ENCODE measurements around the gene PTH2R. TPM values are rescaled to one million over a fixed set of nuclear protein-coding genes. Genes with fewer than 3 reads are reported as not detected.

Gene PTH2R
- total RNA-seq, 1 experiment from 2014 or later, result 0.48 TPM

DNA sequence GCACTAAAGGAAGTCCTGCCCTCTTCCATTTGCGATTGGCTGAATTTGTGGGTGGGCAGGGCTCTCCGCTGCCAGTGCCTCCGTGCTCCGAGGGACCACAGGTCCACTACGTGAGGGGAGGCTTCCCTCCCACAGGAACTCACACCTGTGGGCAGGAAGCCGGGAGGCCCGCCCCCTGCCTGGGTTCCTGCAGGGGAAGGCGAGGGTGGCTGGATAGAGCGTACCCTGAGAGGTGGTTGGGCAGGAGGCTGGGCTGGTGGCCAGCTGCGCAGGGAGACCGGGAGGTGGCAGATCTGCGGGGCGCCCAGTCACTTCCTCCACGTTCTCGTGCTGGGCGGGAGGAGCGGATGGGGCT is 47.0 kb upstream of the PTH2R start:
- ChIA-PET POLR2A (no interaction called here), CTCF (no interaction called here)
- peaks cover 12% of the 10 kb centered on the region for H3K9me3 Mint-ChIP-seq
- no peak overlapping the region for H3K27ac Mint-ChIP-seq
- peaks cover 21% of the 10 kb centered on the region for H3K4me1 Mint-ChIP-seq
- DNase-seq (ENCODE audit: low spot score) (peak; percentile 27), ATAC-seq (peak; percentile 84)
- peaks cover 32% of the 10 kb centered on the region for H3K36me3 Mint-ChIP-seq
- TF ChIP-seq NFATC4 (CRISPR knock-in tag; IDR thresholded peaks at IDR 0.05) (peak; percentile 23; the same call in 1 of the 2 replicates), NFYB (CRISPR knock-in tag; conservative IDR thresholded peaks at IDR 0.05; ENCODE audit: low read depth) (peak; percentile 56), ESRRA (CRISPR knock-in tag; IDR thresholded peaks at IDR 0.05; ENCODE audit: borderline replicate concordance) (no peak), ZNF317 (CRISPR knock-in tag; IDR thresholded peaks at IDR 0.05; ENCODE audit: borderline replicate concordance, low read depth) (no peak), NR1H2 (CRISPR knock-in tag; IDR thresholded peaks at IDR 0.05) (no peak), SP1 (CRISPR knock-in tag; conservative IDR thresholded peaks at IDR 0.05) (no peak), ZNF416 (CRISPR knock-in tag; IDR thresholded peaks at IDR 0.05) (no peak), RORB (CRISPR knock-in tag; IDR thresholded peaks at IDR 0.05) (no peak), ZNF219 (CRISPR knock-in tag; IDR thresholded peaks at IDR 0.05; ENCODE audit: borderline replicate concordance) (no peak), ZNF263 (CRISPR knock-in tag; IDR thresholded peaks at IDR 0.05; ENCODE audit: low read depth) (no peak)
- TF ChIP-seq, protein P1, sequence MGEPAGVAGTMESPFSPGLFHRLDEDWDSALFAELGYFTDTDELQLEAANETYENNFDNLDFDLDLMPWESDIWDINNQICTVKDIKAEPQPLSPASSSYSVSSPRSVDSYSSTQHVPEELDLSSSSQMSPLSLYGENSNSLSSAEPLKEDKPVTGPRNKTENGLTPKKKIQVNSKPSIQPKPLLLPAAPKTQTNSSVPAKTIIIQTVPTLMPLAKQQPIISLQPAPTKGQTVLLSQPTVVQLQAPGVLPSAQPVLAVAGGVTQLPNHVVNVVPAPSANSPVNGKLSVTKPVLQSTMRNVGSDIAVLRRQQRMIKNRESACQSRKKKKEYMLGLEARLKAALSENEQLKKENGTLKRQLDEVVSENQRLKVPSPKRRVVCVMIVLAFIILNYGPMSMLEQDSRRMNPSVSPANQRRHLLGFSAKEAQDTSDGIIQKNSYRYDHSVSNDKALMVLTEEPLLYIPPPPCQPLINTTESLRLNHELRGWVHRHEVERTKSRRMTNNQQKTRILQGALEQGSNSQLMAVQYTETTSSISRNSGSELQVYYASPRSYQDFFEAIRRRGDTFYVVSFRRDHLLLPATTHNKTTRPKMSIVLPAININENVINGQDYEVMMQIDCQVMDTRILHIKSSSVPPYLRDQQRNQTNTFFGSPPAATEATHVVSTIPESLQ (CRISPR knock-in tag; IDR thresholded peaks at IDR 0.05), result no peak
- TF ChIP-seq, protein P2, sequence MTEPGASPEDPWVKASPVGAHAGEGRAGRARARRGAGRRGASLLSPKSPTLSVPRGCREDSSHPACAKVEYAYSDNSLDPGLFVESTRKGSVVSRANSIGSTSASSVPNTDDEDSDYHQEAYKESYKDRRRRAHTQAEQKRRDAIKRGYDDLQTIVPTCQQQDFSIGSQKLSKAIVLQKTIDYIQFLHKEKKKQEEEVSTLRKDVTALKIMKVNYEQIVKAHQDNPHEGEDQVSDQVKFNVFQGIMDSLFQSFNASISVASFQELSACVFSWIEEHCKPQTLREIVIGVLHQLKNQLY (CRISPR knock-in tag; IDR thresholded peaks at IDR 0.05), result no peak
- TF ChIP-seq, protein P3, sequence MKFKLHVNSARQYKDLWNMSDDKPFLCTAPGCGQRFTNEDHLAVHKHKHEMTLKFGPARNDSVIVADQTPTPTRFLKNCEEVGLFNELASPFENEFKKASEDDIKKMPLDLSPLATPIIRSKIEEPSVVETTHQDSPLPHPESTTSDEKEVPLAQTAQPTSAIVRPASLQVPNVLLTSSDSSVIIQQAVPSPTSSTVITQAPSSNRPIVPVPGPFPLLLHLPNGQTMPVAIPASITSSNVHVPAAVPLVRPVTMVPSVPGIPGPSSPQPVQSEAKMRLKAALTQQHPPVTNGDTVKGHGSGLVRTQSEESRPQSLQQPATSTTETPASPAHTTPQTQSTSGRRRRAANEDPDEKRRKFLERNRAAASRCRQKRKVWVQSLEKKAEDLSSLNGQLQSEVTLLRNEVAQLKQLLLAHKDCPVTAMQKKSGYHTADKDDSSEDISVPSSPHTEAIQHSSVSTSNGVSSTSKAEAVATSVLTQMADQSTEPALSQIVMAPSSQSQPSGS (CRISPR knock-in tag; IDR thresholded peaks at IDR 0.05; ENCODE audit: borderline replicate concordance, low read depth), result no peak
- TF ChIP-seq, protein P4, sequence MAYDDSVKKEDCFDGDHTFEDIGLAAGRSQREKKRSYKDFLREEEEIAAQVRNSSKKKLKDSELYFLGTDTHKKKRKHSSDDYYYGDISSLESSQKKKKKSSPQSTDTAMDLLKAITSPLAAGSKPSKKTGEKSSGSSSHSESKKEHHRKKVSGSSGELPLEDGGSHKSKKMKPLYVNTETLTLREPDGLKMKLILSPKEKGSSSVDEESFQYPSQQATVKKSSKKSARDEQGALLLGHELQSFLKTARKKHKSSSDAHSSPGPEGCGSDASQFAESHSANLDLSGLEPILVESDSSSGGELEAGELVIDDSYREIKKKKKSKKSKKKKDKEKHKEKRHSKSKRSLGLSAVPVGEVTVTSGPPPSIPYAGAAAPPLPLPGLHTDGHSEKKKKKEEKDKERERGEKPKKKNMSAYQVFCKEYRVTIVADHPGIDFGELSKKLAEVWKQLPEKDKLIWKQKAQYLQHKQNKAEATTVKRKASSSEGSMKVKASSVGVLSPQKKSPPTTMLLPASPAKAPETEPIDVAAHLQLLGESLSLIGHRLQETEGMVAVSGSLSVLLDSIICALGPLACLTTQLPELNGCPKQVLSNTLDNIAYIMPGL (CRISPR knock-in tag; IDR thresholded peaks at IDR 0.05), result no peak
- TF ChIP-seq, protein P5, sequence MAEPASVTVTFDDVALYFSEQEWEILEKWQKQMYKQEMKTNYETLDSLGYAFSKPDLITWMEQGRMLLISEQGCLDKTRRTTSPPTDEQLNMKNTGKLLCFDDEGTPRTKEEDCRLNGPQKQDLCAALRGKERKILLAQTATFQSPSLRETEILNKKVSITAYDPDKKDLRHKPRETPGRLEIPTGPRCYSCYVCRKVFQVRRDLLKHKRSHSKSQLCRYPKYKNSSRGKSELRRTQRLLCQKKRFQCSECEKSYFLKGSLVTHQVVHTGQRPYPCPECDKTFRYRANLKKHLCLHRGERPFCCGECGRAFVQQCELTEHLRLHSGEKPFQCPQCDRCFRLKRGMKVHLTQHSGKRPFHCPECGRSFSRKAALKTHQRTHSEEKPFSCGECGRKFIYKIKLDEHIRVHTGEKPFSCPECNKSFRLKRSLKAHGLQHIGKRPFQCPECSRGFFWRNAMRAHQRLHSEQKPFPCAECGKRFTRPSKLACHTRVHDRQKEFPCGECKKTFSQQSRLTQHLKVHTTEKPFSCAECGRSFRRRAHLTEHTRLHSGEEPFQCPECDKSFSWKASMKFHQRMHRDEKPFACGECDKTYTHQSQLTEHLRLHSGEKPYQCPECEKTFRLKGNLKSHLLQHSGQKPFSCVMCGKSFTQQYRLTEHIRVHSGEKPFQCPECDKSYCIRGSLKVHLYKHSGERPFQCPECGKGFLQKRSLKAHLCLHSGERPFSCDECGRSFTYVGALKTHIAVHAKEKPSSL (CRISPR knock-in tag; conservative IDR thresholded peaks at IDR 0.05), result no peak
- H3K4me3 Mint-ChIP-seq, result no peak overlapping the region
- no peaks in the 10 kb centered on the region for H3K27me3 Mint-ChIP-seq (ENCODE audit: low read depth)

DNA sequence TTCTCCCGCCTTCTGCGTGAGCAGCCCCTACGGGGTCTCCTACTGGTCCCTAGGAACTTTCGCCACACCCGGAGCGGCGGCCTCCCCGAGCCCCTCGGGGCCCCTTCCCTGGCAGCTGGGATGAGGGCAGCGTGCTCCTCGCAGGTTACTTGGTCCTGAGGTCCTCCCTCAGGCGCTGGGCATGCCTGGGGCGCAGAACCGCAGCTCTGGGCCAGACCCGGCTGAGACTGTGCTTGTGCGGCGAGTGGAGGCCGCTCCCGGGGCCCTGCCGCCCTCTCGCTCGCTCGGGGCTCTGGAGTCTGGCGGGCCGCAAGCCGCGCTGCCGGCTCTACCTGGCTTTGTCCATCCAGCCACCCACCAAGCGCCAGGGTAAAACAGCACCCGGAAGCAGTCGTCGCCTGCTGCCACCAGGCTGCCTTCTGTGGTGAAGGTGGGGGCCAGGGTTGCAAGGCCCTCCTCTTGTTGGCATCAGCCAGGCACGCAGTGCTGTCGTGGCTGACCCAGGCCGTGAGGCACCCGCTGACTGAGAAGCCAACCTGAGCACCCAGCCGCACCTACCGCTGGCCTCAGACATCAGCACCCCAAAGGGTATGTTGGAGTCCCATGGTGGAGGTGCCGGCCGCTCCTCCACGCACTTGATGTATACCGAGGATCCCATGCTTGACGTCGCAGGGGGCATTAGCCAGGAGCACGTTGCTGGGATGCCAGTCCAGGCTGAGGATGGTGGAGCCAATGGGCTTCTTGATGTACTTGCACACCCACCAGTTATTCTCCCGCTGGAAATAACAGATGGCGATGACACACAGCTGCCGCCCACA is 46.1 kb upstream of the PTH2R start:
- ATAC-seq, result no peak
- ChIA-PET POLR2A (no interaction called here), CTCF (no interaction called here)
- no peak overlapping the region for H3K4me3 Mint-ChIP-seq
- peaks cover 21% of the 10 kb centered on the region for H3K9me3 Mint-ChIP-seq
- no peaks in the 10 kb centered on the region for H3K27me3 Mint-ChIP-seq (ENCODE audit: low read depth)
- no peak overlapping the region for H3K27ac Mint-ChIP-seq
- peaks cover 32% of the 10 kb centered on the region for H3K36me3 Mint-ChIP-seq
- peaks cover 21% of the 10 kb centered on the region for H3K4me1 Mint-ChIP-seq
- no peak for DNase-seq (ENCODE audit: low spot score)
- no peak for TF ChIP-seq CBFB (CRISPR knock-in tag; IDR thresholded peaks at IDR 0.05; ENCODE audit: low read depth)
- no peak for TF ChIP-seq ELF4 (CRISPR knock-in tag; IDR thresholded peaks at IDR 0.05; ENCODE audit: low read depth)
- TF ChIP-seq MYBL2 (CRISPR knock-in tag; IDR thresholded peaks at IDR 0.05), result no peak
- TF ChIP-seq OVOL2 (CRISPR knock-in tag; IDR thresholded peaks at IDR 0.05; ENCODE audit: borderline replicate concordance), result no peak
- TF ChIP-seq PRRX2 (CRISPR knock-in tag; IDR thresholded peaks at IDR 0.05), result no peak
- no peak for TF ChIP-seq NR3C1 (CRISPR knock-in tag; conservative IDR thresholded peaks at IDR 0.05; ENCODE audit: low read depth)
- TF ChIP-seq, protein P6, sequence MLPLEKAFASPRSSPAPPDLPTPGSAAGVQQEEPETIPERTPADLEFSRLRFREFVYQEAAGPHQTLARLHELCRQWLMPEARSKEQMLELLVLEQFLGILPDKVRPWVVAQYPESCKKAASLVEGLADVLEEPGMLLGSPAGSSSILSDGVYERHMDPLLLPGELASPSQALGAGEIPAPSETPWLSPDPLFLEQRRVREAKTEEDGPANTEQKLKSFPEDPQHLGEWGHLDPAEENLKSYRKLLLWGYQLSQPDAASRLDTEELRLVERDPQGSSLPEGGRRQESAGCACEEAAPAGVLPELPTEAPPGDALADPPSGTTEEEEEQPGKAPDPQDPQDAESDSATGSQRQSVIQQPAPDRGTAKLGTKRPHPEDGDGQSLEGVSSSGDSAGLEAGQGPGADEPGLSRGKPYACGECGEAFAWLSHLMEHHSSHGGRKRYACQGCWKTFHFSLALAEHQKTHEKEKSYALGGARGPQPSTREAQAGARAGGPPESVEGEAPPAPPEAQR (CRISPR knock-in tag; IDR thresholded peaks at IDR 0.05), result no peak
- TF ChIP-seq GABPB1 (CRISPR knock-in tag; IDR thresholded peaks at IDR 0.05), result no peak
- TF ChIP-seq SMAD3 (CRISPR knock-in tag; IDR thresholded peaks at IDR 0.05; ENCODE audit: borderline replicate concordance), result no peak
- TF ChIP-seq HMGA2 (CRISPR knock-in tag; IDR thresholded peaks at IDR 0.05), result no peak
